ENCODE data around the gene BLOC1S1.
A peak's percentile ranks its signal among the peaks of the same experiment; 100 is the strongest.

Gene BLOC1S1

GRCh38 chr12:55742719-55743405 lies 27.0 kb downstream of the BLOC1S1 start, which contains the start of gene GDF11:
Gene GDF11 (plus strand): TSS chr12:55743122. CDS start chr12:55743317, 195 bp downstream.
- no peak for DNase-seq (ENCODE audit: low read depth)
- in situ Hi-C loops (cut with HindIII; ENCODE audit: low sequenced_read_pairs), result no loop called here
- no peak for TF ChIP-seq CTCF (IDR thresholded peaks at IDR 0.05; ENCODE audit: low read depth, low read length, missing control alignments)
- peak within 1 kb of the TSS; percentile 63 for H3K4me3 ChIP-seq (ENCODE audit: low read depth, low read length)

- TF ChIP-seq CTCF (IDR thresholded peaks at IDR 0.05; ENCODE audit: low read depth, low read length, missing control alignments), result peak; percentile 6
- peak overlapping the region; percentile 63 for H3K4me3 ChIP-seq (ENCODE audit: low read depth, low read length)
- in situ Hi-C loops (cut with HindIII; ENCODE audit: low sequenced_read_pairs), result no loop called here
- DNase-seq (ENCODE audit: low read depth), result no peak
Observed at GRCh38 chr12:55743406-55744339, 27.8 kb downstream of the BLOC1S1 start.

- no peak for TF ChIP-seq CTCF (IDR thresholded peaks at IDR 0.05; ENCODE audit: low read depth, low read length, missing control alignments)
- in situ Hi-C loops (cut with HindIII; ENCODE audit: low sequenced_read_pairs), result no loop called here
- H3K4me3 ChIP-seq (ENCODE audit: low read depth, low read length), result peak overlapping the region; percentile 63
- no peak for DNase-seq (ENCODE audit: low read depth)
Observed at GRCh38 chr12:55744340-55745030, 28.6 kb downstream of the BLOC1S1 start.

GRCh38 chr12:55745361-55746173 lies 29.7 kb downstream of the BLOC1S1 start:
- peak overlapping the region; percentile 63 for H3K4me3 ChIP-seq (ENCODE audit: low read depth, low read length)
- DNase-seq (ENCODE audit: low read depth), result no peak
- TF ChIP-seq CTCF (IDR thresholded peaks at IDR 0.05; ENCODE audit: low read depth, low read length, missing control alignments), result no peak
- in situ Hi-C loops (cut with HindIII; ENCODE audit: low sequenced_read_pairs), result no loop called here

GRCh38 chr12:55746174-55746912 lies 30.5 kb downstream of the BLOC1S1 start:
- no peak for DNase-seq (ENCODE audit: low read depth)
- no peak for TF ChIP-seq CTCF (IDR thresholded peaks at IDR 0.05; ENCODE audit: low read depth, low read length, missing control alignments)
- in situ Hi-C loops (cut with HindIII; ENCODE audit: low sequenced_read_pairs), result no loop called here
- H3K4me3 ChIP-seq (ENCODE audit: low read depth, low read length), result no peak overlapping the region

Data from astrocyte of the cerebellum (primary cell).